ENCODE data around the gene SGMS1.

GRCh38 chr10:50362547-50363125 is 261.1 kb downstream of the SGMS1 start:
- TF ChIP-seq POLR2A (IDR thresholded peaks at IDR 0.05; ENCODE audit: low read length) (no peak), GATA1 (IDR thresholded peaks at IDR 0.05; ENCODE audit: low read depth, low read length) (no peak)
